Trophoblast cell (in vitro differentiated cells and primary cell): ENCODE results near the gene CDH10. TPM values are rescaled to one million over a fixed set of nuclear protein-coding genes. Genes with fewer than 3 reads are reported as not detected.
A peak's percentile ranks its signal among the peaks of the same experiment; 100 is the strongest.

ENCODE experiments used
- DNase-seq, 2 donors: peaks; one replicate each; pipeline ENCODE4 v3.0.0-alpha.2; 2016
- H2AFZ ChIP-seq: 2 replicates; pipeline ENCODE4 v1.6.1; 2013; ENCODE audit warnings: low read length, moderate library complexity, mild to moderate bottlenecking; ENCODE audit not compliant: insufficient read depth, poor library complexity
- H2AK5ac ChIP-seq: 2 replicates; pipeline ENCODE4 v1.6.1; 2013; ENCODE audit warnings: mild to moderate bottlenecking, low read length
- H2BK120ac ChIP-seq: 2 replicates; pipeline ENCODE4 v1.6.1; 2013; ENCODE audit warnings: low read length, mild to moderate bottlenecking, moderate library complexity; ENCODE audit not compliant: insufficient read depth, poor library complexity
- H2BK12ac ChIP-seq: 2 replicates; pipeline ENCODE4 v1.6.1; 2013; ENCODE audit warnings: mild to moderate bottlenecking, low read length, moderate library complexity
- H2BK5ac ChIP-seq: 2 replicates; pipeline ENCODE4 v1.6.1; 2013; ENCODE audit warnings: low read length, low read depth, moderate library complexity, mild to moderate bottlenecking; ENCODE audit not compliant: poor library complexity
- H3K14ac ChIP-seq: 2 replicates; pipeline ENCODE4 v1.6.1; 2013; ENCODE audit warnings: mild to moderate bottlenecking, low read length
- H3K18ac ChIP-seq: 2 replicates; pipeline ENCODE4 v1.6.1; 2013; ENCODE audit warnings: mild to moderate bottlenecking, low read length
- H3K23ac ChIP-seq: 2 replicates; pipeline ENCODE4 v1.6.1; 2013; ENCODE audit warnings: low read length
- H3K27ac ChIP-seq: 2 replicates; pipeline ENCODE4 v1.5.1; 2013; ENCODE audit warnings: low read depth, mild to moderate bottlenecking, inconsistent platforms, low read length, moderate library complexity
- H3K27me3 ChIP-seq: 2 replicates; pipeline ENCODE4 v1.6.1; 2013; ENCODE audit warnings: inconsistent platforms, mild to moderate bottlenecking, low read length, moderate library complexity; ENCODE audit not compliant: insufficient read depth
- H3K36me3 ChIP-seq, 2 experiments: 1 replicate in 1 of 2; 2 replicates in 1 of 2; pipeline ENCODE4 v1.6.1; 2013; ENCODE audit warnings: low read length in 2 of 2, mild to moderate bottlenecking in 2 of 2, moderate library complexity in 1 of 2; ENCODE audit not compliant: insufficient read depth in 2 of 2, control insufficient read depth in 1 of 2
- H3K4ac ChIP-seq: 2 replicates; pipeline ENCODE4 v1.6.1; 2013; ENCODE audit warnings: low read depth, mild to moderate bottlenecking, low read length, moderate library complexity
- H3K4me1 ChIP-seq, 2 experiments: 1 replicate in 1 of 2; 2 replicates in 1 of 2; pipeline ENCODE4 v1.6.1; 2013; ENCODE audit warnings: low read length in 2 of 2, mild to moderate bottlenecking in 2 of 2, moderate library complexity in 1 of 2; ENCODE audit not compliant: insufficient read depth in 2 of 2, control insufficient read depth in 1 of 2
- H3K4me2 ChIP-seq: 2 replicates; pipeline ENCODE4 v1.6.1; 2013; ENCODE audit warnings: inconsistent platforms, mild to moderate bottlenecking, low read length, moderate library complexity
- H3K4me3 ChIP-seq: 2 replicates; pipeline ENCODE4 v1.5.1; 2013; ENCODE audit warnings: mild to moderate bottlenecking, low read depth, low read length, inconsistent platforms
- H3K79me1 ChIP-seq: one replicate; pipeline ENCODE4 v1.6.1; 2013; ENCODE audit warnings: low read length
- H3K79me2 ChIP-seq: 2 replicates; pipeline ENCODE4 v1.6.1; 2013; ENCODE audit warnings: low read length, mild to moderate bottlenecking; ENCODE audit not compliant: control insufficient read depth, insufficient read depth, poor library complexity
- H3K9ac ChIP-seq: 2 replicates; pipeline ENCODE4 v1.6.1; 2013; ENCODE audit warnings: mild to moderate bottlenecking, low read length
- H3K9me3 ChIP-seq: 2 replicates; pipeline ENCODE4 v1.6.1; 2013; ENCODE audit warnings: low read depth, mild to moderate bottlenecking, control low read depth, inconsistent platforms, low read length; ENCODE audit not compliant: insufficient read depth
- H4K12ac ChIP-seq: 2 replicates; pipeline ENCODE4 v1.6.1; 2013; ENCODE audit warnings: low read depth, mild to moderate bottlenecking, low read length, moderate library complexity
- H4K8ac ChIP-seq: 2 replicates; pipeline ENCODE4 v1.6.1; 2013; ENCODE audit warnings: low read depth, mild to moderate bottlenecking, low read length, moderate library complexity
- H4K91ac ChIP-seq: one replicate; pipeline ENCODE4 v1.6.1; 2013; ENCODE audit warnings: low read depth, mild to moderate bottlenecking, low read length, moderate library complexity
- WGBS: extraction: QIAGEN DNeasy Blood & Tissue Kit; methylation state at CpG from one replicate; pipeline ENCODE4 v1.1.7; 2013; ENCODE audit warnings: missing lambda C conversion rate; ENCODE audit not compliant: insufficient read length, insufficient coverage; ENCODE audit errors: extremely low coverage; 5-methylcytosine and 5-hydroxymethylcytosine counted together
- polyA plus RNA-seq: library from polyadenylated mRNA; stranded (reverse); fragments of 200-250 nt; gene quantifications from 2 replicates; pipeline ENCODE4 v1.2.3, GENCODE V29; 2013

The CDH10 gene
- polyA plus RNA-seq, result 49.6 and 54.4 TPM in 2 replicates

GRCh38 chr5:24644761-24645160, at the start of gene CDH10:
TSS of gene CDH10 (minus strand) at chr5:24644978. CDS start at chr5:24593490, 51,488 bp downstream.
- Histone ChIP-seq H3K27me3 (no peaks in the 10 kb centered on the region), H3K23ac (no peak within 1 kb of the TSS), H2BK5ac (no peak within 1 kb of the TSS), H4K91ac (no peak within 1 kb of the TSS), H4K8ac (no peak within 1 kb of the TSS), H4K12ac (no peak within 1 kb of the TSS), H3K79me2 (peaks cover 1% of the 10 kb centered on the region), H3K4me1 (peaks cover 0 to 6% of the 10 kb centered on the region in 2 experiments), H2AK5ac (no peak within 1 kb of the TSS), H3K36me3 (no peaks in the 10 kb centered on the region), H2BK12ac (no peak within 1 kb of the TSS), H3K27ac (peak within 1 kb of the TSS; percentile 48), H2AFZ (no peak within 1 kb of the TSS), H3K4ac (no peak within 1 kb of the TSS), H3K4me3 (no peak within 1 kb of the TSS), H3K4me2 (peak within 1 kb of the TSS; percentile 56), H3K18ac (no peak within 1 kb of the TSS), H3K79me1 (no peaks in the 10 kb centered on the region), H3K14ac (no peak within 1 kb of the TSS), H3K9ac (no peak within 1 kb of the TSS), H3K9me3 (no peaks in the 10 kb centered on the region), H2BK120ac (no peak within 1 kb of the TSS)
- no peak for DNase-seq
- no CpG with 5 or more reads among the region's 14 CpGs for WGBS

- H2AFZ ChIP-seq, result no peak overlapping the region
- no peak overlapping the region for H3K4me3 ChIP-seq
- no peak overlapping the region for H4K91ac ChIP-seq
- H2BK120ac ChIP-seq, result no peak overlapping the region
- no peaks in the 10 kb centered on the region for H3K79me1 ChIP-seq
- no peak overlapping the region for H3K14ac ChIP-seq
- H3K9ac ChIP-seq, result no peak overlapping the region
- H4K12ac ChIP-seq, result no peak overlapping the region
- H3K4me1 ChIP-seq, result no peaks in the 10 kb centered on the region
- no peaks in the 10 kb centered on the region for H3K36me3 ChIP-seq
- no peak overlapping the region for H3K4ac ChIP-seq
- no peak overlapping the region for H2BK5ac ChIP-seq
- H3K79me2 ChIP-seq, result no peaks in the 10 kb centered on the region
- H3K18ac ChIP-seq, result no peak overlapping the region
- H4K8ac ChIP-seq, result no peak overlapping the region
- H2BK12ac ChIP-seq, result no peak overlapping the region
- H3K27ac ChIP-seq, result no peak overlapping the region
- peak in 1 of 2 donors; percentile 43 for DNase-seq
- H2AK5ac ChIP-seq, result no peak overlapping the region
- H3K27me3 ChIP-seq, result no peaks in the 10 kb centered on the region
- no peaks in the 10 kb centered on the region for H3K9me3 ChIP-seq
- H3K4me2 ChIP-seq, result no peak overlapping the region
- H3K23ac ChIP-seq, result no peak overlapping the region
Measured at GRCh38 chr5:24693609-24694008, 48.8 kb upstream of the CDH10 start.

- no peak for DNase-seq
- H2BK5ac ChIP-seq, result no peak overlapping the region
- H4K91ac ChIP-seq, result no peak overlapping the region
- H3K9me3 ChIP-seq, result no peaks in the 10 kb centered on the region
- H3K9ac ChIP-seq, result no peak overlapping the region
- no peak overlapping the region for H4K8ac ChIP-seq
- no peak overlapping the region for H2AFZ ChIP-seq
- no peak overlapping the region for H3K23ac ChIP-seq
- H3K27me3 ChIP-seq, result no peaks in the 10 kb centered on the region
- no peak overlapping the region for H2BK12ac ChIP-seq
- H3K4ac ChIP-seq, result no peak overlapping the region
- no peak overlapping the region for H3K4me2 ChIP-seq
- H3K79me1 ChIP-seq, result no peaks in the 10 kb centered on the region
- H3K27ac ChIP-seq, result no peak overlapping the region
- H3K14ac ChIP-seq, result no peak overlapping the region
- H3K36me3 ChIP-seq, result no peaks in the 10 kb centered on the region
- no peaks in the 10 kb centered on the region for H3K4me1 ChIP-seq
- H3K4me3 ChIP-seq, result no peak overlapping the region
- no peak overlapping the region for H3K18ac ChIP-seq
- H2AK5ac ChIP-seq, result no peak overlapping the region
- WGBS, result no CpG with 5 or more reads among the region's 4 CpGs
- no peak overlapping the region for H2BK120ac ChIP-seq
- H4K12ac ChIP-seq, result no peak overlapping the region
- H3K79me2 ChIP-seq, result no peaks in the 10 kb centered on the region
Measured at GRCh38 chr5:24691074-24691473, 46.3 kb upstream of the CDH10 start.

DNA sequence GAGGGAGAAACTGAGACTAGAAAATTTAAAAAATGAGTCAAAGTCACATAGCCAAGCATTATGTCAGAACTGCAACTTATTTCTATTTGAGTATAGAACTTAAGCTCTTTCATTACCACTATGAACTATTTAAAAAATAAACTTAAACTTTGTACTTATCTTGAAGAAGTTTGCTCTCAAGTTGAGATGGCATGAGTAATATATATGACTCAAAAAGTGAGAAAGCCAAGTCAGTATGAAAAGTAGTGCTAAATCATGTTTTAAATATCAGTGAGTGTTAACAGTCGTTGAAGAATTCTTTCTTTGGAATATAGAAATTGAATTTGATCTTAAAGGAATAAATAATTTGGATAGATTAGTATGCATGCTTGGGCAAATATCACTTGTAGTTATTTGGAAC, 36.3 kb upstream of the CDH10 start:
- no peaks in the 10 kb centered on the region for H3K36me3 ChIP-seq
- H2AK5ac ChIP-seq, result no peak overlapping the region
- no peak overlapping the region for H2BK5ac ChIP-seq
- WGBS, result no CpG with 5 or more reads among the region's 1 CpG
- no peak overlapping the region for H3K4me2 ChIP-seq
- no peaks in the 10 kb centered on the region for H3K79me1 ChIP-seq
- H2AFZ ChIP-seq, result no peak overlapping the region
- no peak overlapping the region for H2BK12ac ChIP-seq
- H3K23ac ChIP-seq, result no peak overlapping the region
- H4K12ac ChIP-seq, result no peak overlapping the region
- H4K91ac ChIP-seq, result no peak overlapping the region
- no peaks in the 10 kb centered on the region for H3K4me1 ChIP-seq
- H3K4me3 ChIP-seq, result no peak overlapping the region
- H3K27ac ChIP-seq, result no peak overlapping the region
- H4K8ac ChIP-seq, result no peak overlapping the region
- H3K4ac ChIP-seq, result no peak overlapping the region
- DNase-seq, result no peak
- no peaks in the 10 kb centered on the region for H3K27me3 ChIP-seq
- H2BK120ac ChIP-seq, result no peak overlapping the region
- H3K9me3 ChIP-seq, result peaks cover 2% of the 10 kb centered on the region
- no peak overlapping the region for H3K18ac ChIP-seq
- H3K14ac ChIP-seq, result no peak overlapping the region
- H3K79me2 ChIP-seq, result no peaks in the 10 kb centered on the region
- no peak overlapping the region for H3K9ac ChIP-seq
